A673 (cell line): ENCODE measurements around the gene LSM11.

Experiments
- CTCF ChIP-seq: fragments of 300-800, 200-600 bp; sonication (generic); conservative IDR thresholded peaks from 2 replicates; pipeline ENCODE4 v1.5.1; 2017; ENCODE audit warnings: low read depth, mild to moderate bottlenecking, antibody characterized with exemption, low read length, moderate library complexity, mixed read lengths
- EZH2 ChIP-seq: fragments of 200-600 bp; sonication (generic); IDR thresholded peaks from 2 replicates; pipeline ENCODE4 v1.6.1; 2017; ENCODE audit warnings: borderline replicate concordance, low read depth, mild to moderate bottlenecking, mixed read lengths, antibody characterized with exemption, low read length; ENCODE audit not compliant: poor library complexity, severe bottlenecking

- TF ChIP-seq CTCF (no peak), EZH2 (no peak)
Measured at GRCh38 chr5:157758706-157759105, 15.2 kb downstream of the LSM11 start.
